ENCODE measurements around the gene FAM222A.

FAM222A gene

GRCh38 chr12:109724321-109724892 lies 10.8 kb downstream of the FAM222A start:
- DNase-seq (ENCODE audit: low read depth in 2 of 3, low spot score in 2 of 3) = no peak

- no peak for DNase-seq (ENCODE audit: low read depth in 2 of 3, low spot score in 2 of 3)
These were observed 11.9 kb downstream of the FAM222A start for GRCh38 chr12:109725321-109726105.

- DNase-seq (ENCODE audit: low read depth in 2 of 3, low spot score in 2 of 3) = no peak
These were observed 12.5 kb downstream of the FAM222A start for GRCh38 chr12:109726106-109726497.

GRCh38 chr12:109726511-109727038 lies 12.9 kb downstream of the FAM222A start:
- no peak for DNase-seq (ENCODE audit: low read depth in 2 of 3, low spot score in 2 of 3)

- DNase-seq (ENCODE audit: low read depth in 2 of 3, low spot score in 2 of 3) = no peak
These were observed 13.6 kb downstream of the FAM222A start for GRCh38 chr12:109727039-109727723.

GRCh38 chr12:109727746-109728726 lies 14.4 kb downstream of the FAM222A start:
- no peak for DNase-seq (ENCODE audit: low read depth in 2 of 3, low spot score in 2 of 3)

GRCh38 chr12:109728921-109729320 lies 15.3 kb downstream of the FAM222A start:
- no peak for DNase-seq (ENCODE audit: low read depth in 2 of 3, low spot score in 2 of 3)

- no peak for DNase-seq (ENCODE audit: low read depth in 2 of 3, low spot score in 2 of 3)
These were observed 15.8 kb downstream of the FAM222A start for GRCh38 chr12:109729371-109729781.

- DNase-seq (ENCODE audit: low read depth in 2 of 3, low spot score in 2 of 3) = no peak
These were observed 16.2 kb downstream of the FAM222A start for GRCh38 chr12:109729801-109730200.

- no peak for DNase-seq (ENCODE audit: low read depth in 2 of 3, low spot score in 2 of 3)
These were observed 16.9 kb downstream of the FAM222A start for GRCh38 chr12:109730306-109731145.

- no peak for DNase-seq (ENCODE audit: low read depth in 2 of 3, low spot score in 2 of 3)
These were observed 17.7 kb downstream of the FAM222A start for GRCh38 chr12:109731231-109731731.

- no peak for DNase-seq (ENCODE audit: low read depth in 2 of 3, low spot score in 2 of 3)
These were observed 18.2 kb downstream of the FAM222A start for GRCh38 chr12:109731806-109732205.

- no peak for DNase-seq (ENCODE audit: low read depth in 2 of 3, low spot score in 2 of 3)
These were observed 19.0 kb downstream of the FAM222A start for GRCh38 chr12:109732321-109733305.

GRCh38 chr12:109734219-109735000 lies 20.8 kb downstream of the FAM222A start:
- no peak for DNase-seq (ENCODE audit: low read depth in 2 of 3, low spot score in 2 of 3)

GRCh38 chr12:109735051-109735521 lies 21.5 kb downstream of the FAM222A start:
- no peak for DNase-seq (ENCODE audit: low read depth in 2 of 3, low spot score in 2 of 3)

- no peak for DNase-seq (ENCODE audit: low read depth in 2 of 3, low spot score in 2 of 3)
These were observed 22.4 kb downstream of the FAM222A start for GRCh38 chr12:109735825-109736551.

- DNase-seq (ENCODE audit: low read depth in 2 of 3, low spot score in 2 of 3) = no peak
These were observed 23.0 kb downstream of the FAM222A start for GRCh38 chr12:109736552-109737108.
